Measurements from ENCODE around the gene LATS2. TPM values are rescaled to one million over a fixed set of nuclear protein-coding genes. Genes with fewer than 3 reads are reported as not detected.

Gene LATS2
- total RNA-seq, 3 donors from 2014 or later (not counting 1 experiment from before 2014, with no cell fraction given) = 28.8 to 34.8 (median 29.0) TPM

DNA sequence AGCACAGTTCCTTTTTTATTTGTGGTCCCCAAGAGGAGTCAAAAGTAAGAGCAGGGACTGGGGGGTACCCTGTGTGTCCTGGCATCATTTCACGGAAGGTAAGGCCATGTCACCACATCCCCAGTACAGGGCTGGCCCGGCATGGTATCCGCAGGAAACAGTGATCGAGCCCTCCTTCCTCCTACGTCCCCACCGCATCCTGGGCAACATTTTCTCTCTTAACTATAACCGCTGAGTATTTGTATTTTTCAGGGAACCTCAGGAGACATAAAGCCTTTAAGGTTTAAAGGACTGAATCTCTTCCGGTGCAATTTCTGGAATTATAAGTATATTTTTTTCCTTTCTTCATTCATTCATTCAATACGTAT, 13.6 kb upstream of the LATS2 start:
- Mint-ChIP-seq H3K27ac (peak overlapping the region; percentile 89 to 95), H3K4me3 (peak overlapping the region; percentile 85), H3K4me1 (peaks cover 18 to 22% of the 10 kb centered on the region in 2 donors), H3K9me3 (no peaks in the 10 kb centered on the region), H3K27me3 (ENCODE audit: low read depth in 2 of 2) (peaks cover 0 to 4% of the 10 kb centered on the region in 2 donors), H3K36me3 (no peaks in the 10 kb centered on the region)
- H3K27me3 ChIP-seq (ENCODE audit: control insufficient read depth, insufficient read depth, low read length) = no peaks in the 10 kb centered on the region
- WGBS (ENCODE audit: insufficient coverage) = 6% methylated on average over 7 of the region's 9 CpGs
- H3K27ac ChIP-seq (ENCODE audit: low read length) = peak overlapping the region; percentile 74
- DNase-seq (peak; percentile 32 to 53), ATAC-seq (peak; percentile 63 to 70 (median 69))
- intact Hi-C loops (cut with micrococcal nuclease) = loop anchor here (1.0 kb wide), 1 partner anchor 14 kb away; the partner anchor contains the start of gene LATS2
- H3K36me3 ChIP-seq (ENCODE audit: control insufficient read depth, insufficient read depth, low read length) = no peaks in the 10 kb centered on the region
- H3K4me3 ChIP-seq (ENCODE audit: low read length) = peak overlapping the region; percentile 47
- TF ChIP-seq, protein P1, sequence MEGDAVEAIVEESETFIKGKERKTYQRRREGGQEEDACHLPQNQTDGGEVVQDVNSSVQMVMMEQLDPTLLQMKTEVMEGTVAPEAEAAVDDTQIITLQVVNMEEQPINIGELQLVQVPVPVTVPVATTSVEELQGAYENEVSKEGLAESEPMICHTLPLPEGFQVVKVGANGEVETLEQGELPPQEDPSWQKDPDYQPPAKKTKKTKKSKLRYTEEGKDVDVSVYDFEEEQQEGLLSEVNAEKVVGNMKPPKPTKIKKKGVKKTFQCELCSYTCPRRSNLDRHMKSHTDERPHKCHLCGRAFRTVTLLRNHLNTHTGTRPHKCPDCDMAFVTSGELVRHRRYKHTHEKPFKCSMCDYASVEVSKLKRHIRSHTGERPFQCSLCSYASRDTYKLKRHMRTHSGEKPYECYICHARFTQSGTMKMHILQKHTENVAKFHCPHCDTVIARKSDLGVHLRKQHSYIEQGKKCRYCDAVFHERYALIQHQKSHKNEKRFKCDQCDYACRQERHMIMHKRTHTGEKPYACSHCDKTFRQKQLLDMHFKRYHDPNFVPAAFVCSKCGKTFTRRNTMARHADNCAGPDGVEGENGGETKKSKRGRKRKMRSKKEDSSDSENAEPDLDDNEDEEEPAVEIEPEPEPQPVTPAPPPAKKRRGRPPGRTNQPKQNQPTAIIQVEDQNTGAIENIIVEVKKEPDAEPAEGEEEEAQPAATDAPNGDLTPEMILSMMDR (IDR thresholded peaks at IDR 0.05) = no peak
- H3K4me1 ChIP-seq (ENCODE audit: control insufficient read depth, insufficient read depth, low read length) = peaks cover 35% of the 10 kb centered on the region
- no peaks in the 10 kb centered on the region for H3K9me3 ChIP-seq (ENCODE audit: control insufficient read depth, insufficient read depth, low read length)

DNA sequence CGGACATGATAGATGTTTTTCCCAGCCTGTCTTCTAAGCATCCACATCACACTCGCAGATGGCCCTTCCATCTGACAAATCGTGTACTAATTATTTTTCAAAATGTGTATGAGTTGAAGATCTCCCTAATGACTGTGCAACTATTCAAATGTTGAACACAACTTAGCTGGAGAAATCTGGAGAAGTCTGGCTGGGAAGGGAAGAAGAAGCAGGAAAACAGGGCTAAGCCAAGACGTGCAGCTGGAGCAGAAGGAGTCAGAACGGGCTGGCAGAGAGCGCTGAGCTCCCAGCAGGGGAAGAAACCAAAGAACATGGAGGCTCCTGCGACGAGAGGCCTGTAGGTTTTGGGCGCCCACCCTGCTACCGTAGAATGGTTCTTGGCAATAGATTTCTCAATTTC, 13.2 kb upstream of the LATS2 start:
- peak overlapping the region; percentile 85 for H3K4me3 Mint-ChIP-seq
- H3K4me1 Mint-ChIP-seq = peaks cover 18 to 22% of the 10 kb centered on the region in 2 donors
- H3K9me3 Mint-ChIP-seq = no peaks in the 10 kb centered on the region
- WGBS (ENCODE audit: insufficient coverage) = 20% methylated on average over 5 of the region's 10 CpGs
- ATAC-seq = peak in 2 of 3 donors; percentile 25 to 33
- Histone ChIP-seq H3K4me1 (ENCODE audit: control insufficient read depth, insufficient read depth, low read length) (peaks cover 35% of the 10 kb centered on the region), H3K4me3 (ENCODE audit: low read length) (no peak overlapping the region), H3K9me3 (ENCODE audit: control insufficient read depth, insufficient read depth, low read length) (no peaks in the 10 kb centered on the region), H3K27ac (ENCODE audit: low read length) (peak overlapping the region; percentile 74), H3K27me3 (ENCODE audit: control insufficient read depth, insufficient read depth, low read length) (no peaks in the 10 kb centered on the region), H3K36me3 (ENCODE audit: control insufficient read depth, insufficient read depth, low read length) (no peaks in the 10 kb centered on the region)
- H3K27me3 Mint-ChIP-seq (ENCODE audit: low read depth in 2 of 2) = peaks cover 0 to 4% of the 10 kb centered on the region in 2 donors
- intact Hi-C loops (cut with micrococcal nuclease) = no loop called here
- TF ChIP-seq, protein P1 (IDR thresholded peaks at IDR 0.05) = no peak
- peak overlapping the region; percentile 89 to 95 for H3K27ac Mint-ChIP-seq
- DNase-seq = no peak
- no peaks in the 10 kb centered on the region for H3K36me3 Mint-ChIP-seq

DNA sequence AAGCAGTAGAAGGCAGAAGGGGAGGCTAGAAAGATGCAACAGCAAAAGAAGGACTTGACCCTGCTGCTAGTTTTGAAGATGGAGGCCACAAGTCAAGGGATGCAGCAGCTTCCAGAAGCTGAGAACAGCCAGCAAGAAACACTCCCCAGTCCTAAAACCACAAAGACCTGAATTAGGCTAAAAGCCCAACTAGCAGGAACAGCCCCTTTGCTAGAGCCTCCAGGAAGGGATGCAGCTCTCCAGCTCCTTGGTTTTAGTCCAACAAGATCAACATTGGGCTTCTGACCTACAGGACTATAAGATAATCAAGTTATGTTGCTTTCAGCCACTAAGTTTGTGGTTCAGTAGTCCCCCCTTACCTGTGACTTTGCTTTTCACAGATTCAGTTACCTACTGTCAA, 10.5 kb upstream of the LATS2 start:
- no peaks in the 10 kb centered on the region for H3K9me3 Mint-ChIP-seq
- intact Hi-C loops (cut with micrococcal nuclease) = no loop called here
- H3K4me1 Mint-ChIP-seq = peaks cover 17 to 18% of the 10 kb centered on the region in 2 donors
- DNase-seq (no peak), ATAC-seq (no peak)
- Histone ChIP-seq H3K27ac (ENCODE audit: low read length) (no peak overlapping the region), H3K4me3 (ENCODE audit: low read length) (no peak overlapping the region), H3K9me3 (ENCODE audit: control insufficient read depth, insufficient read depth, low read length) (no peaks in the 10 kb centered on the region), H3K27me3 (ENCODE audit: control insufficient read depth, insufficient read depth, low read length) (no peaks in the 10 kb centered on the region), H3K36me3 (ENCODE audit: control insufficient read depth, insufficient read depth, low read length) (no peaks in the 10 kb centered on the region), H3K4me1 (ENCODE audit: control insufficient read depth, insufficient read depth, low read length) (peaks cover 34% of the 10 kb centered on the region)
- no peak overlapping the region for H3K4me3 Mint-ChIP-seq
- TF ChIP-seq, protein P1 (IDR thresholded peaks at IDR 0.05) = no peak
- no peaks in the 10 kb centered on the region for H3K36me3 Mint-ChIP-seq
- H3K27me3 Mint-ChIP-seq (ENCODE audit: low read depth in 2 of 2) = no peaks in the 10 kb centered on the region
- H3K27ac Mint-ChIP-seq = peak overlapping the region; percentile 1 to 89

DNA sequence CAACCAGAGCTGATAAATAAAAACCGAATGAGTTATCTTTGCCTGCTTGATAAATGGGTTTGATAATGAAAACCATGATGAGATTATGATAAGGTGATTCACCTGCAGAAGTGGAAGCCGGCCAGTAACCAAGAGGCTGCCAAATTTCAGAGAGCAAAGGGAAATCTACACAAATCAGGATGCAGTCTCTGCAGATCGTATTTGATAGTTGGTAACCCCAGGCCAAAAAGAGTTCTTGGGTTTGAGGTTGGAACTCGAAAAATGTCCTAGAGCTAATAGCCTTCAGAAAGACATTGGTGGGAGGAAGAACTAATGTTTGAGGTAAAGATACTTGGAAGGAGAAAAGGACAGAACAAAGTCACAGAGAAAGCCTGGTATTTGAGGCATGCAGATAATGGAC, 9.6 kb upstream of the LATS2 start:
- Histone ChIP-seq H3K36me3 (ENCODE audit: control insufficient read depth, insufficient read depth, low read length) (no peaks in the 10 kb centered on the region), H3K27ac (ENCODE audit: low read length) (no peak overlapping the region), H3K27me3 (ENCODE audit: control insufficient read depth, insufficient read depth, low read length) (no peaks in the 10 kb centered on the region), H3K4me3 (ENCODE audit: low read length) (no peak overlapping the region), H3K9me3 (ENCODE audit: control insufficient read depth, insufficient read depth, low read length) (no peaks in the 10 kb centered on the region), H3K4me1 (ENCODE audit: control insufficient read depth, insufficient read depth, low read length) (peaks cover 25% of the 10 kb centered on the region)
- Mint-ChIP-seq H3K36me3 (no peaks in the 10 kb centered on the region), H3K27me3 (ENCODE audit: low read depth in 2 of 2) (no peaks in the 10 kb centered on the region), H3K4me1 (peaks cover 17 to 18% of the 10 kb centered on the region in 2 donors), H3K9me3 (no peaks in the 10 kb centered on the region), H3K4me3 (no peak overlapping the region), H3K27ac (peak overlapping the region in 1 of 2 donors; percentile 1)
- TF ChIP-seq, protein P1 (IDR thresholded peaks at IDR 0.05) = no peak
- no peak for DNase-seq
- no peak for ATAC-seq
- intact Hi-C loops (cut with micrococcal nuclease) = no loop called here
- 61% methylated on average over 4 of the region's 4 CpGs for WGBS (ENCODE audit: insufficient coverage)
